ENCODE data around the gene PIGB. TPM values are rescaled to one million over a fixed set of nuclear protein-coding genes. Genes with fewer than 3 reads are reported as not detected.

Gene PIGB
- total RNA-seq, result 14.2 and 16.1 TPM in 2 replicates

DNA sequence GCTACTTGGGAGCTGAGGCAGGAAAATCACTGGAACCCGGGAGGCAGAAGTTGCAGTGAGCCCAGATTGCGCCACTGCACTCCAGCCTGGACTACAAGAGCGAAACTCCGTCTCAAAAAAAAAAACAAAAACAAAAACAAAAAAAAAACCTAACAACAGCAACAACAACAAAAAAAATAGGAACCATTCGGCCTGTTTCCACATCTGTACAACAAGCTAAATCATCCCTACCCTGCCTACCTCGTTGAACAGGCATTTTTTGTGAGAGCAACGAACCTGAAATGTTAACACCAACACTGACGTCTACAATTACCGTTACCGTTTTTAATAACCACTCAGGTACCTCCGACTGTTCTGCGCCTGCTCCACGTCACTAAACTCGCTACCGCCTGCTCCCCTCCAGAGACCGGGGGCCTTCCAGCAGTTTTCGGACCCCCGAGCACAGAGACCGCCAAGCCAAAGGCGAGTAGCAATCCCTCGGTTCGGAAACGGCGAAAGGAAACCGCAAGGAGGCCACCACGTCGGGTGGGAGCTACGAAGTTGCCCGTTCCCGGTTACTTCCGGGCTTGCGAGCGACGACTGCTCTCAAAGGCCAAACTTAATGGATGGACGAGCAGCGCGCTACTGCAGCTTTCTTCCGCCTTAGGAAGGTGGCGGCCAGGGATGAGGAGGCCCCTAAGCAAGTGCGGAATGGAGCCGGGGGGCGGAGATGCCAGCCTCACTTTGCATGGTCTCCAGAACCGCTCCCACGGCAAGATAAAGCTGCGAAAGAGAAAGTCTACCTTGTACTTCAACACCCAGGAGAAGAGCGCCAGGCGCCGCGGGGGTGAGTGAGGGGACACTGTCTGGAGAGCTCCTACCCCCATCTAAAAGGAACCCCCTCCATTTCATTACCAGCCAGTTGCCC lies at the start of gene PIGB, which contains the start of gene PIGBOS1:
TSS of gene PIGB (plus strand) at position 635 of the 907 bp plus-strand sequence. CDS start at position 664, 29 bp downstream.
TSS of gene PIGBOS1 (minus strand) at position 536 of the 907 bp plus-strand sequence. CDS start 1,331 bp downstream, outside the sequence.

GRCh38 chr15:55289746-55290527 lies 29.1 kb upstream of the PIGB start, which contains the start of gene RAB27A:
TSS of gene RAB27A (minus strand) at chr15:55289813. CDS start at chr15:55234934, 54,879 bp downstream.

Other genes starting within 250 kb of the PIGB start
- gene RSL24D1, start 122.3 kb upstream of the PIGB start, total RNA-seq, result 55.6 and 65.1 TPM in 2 replicates
- 4.6 and 9.7 TPM in 2 replicates for gene RAB27A, start 29.4 kb upstream of the PIGB start, total RNA-seq
- gene PIGBOS1, start 99 bp upstream of the PIGB start, total RNA-seq, result 7.5 TPM in 2 replicates
- gene CCPG1, start 89.1 kb downstream of the PIGB start, total RNA-seq, result 89.0 and 102 TPM in 2 replicates
- gene PIERCE2, start 89.3 kb downstream of the PIGB start, total RNA-seq, result 2.4 TPM in 2 replicates
- gene DNAAF4, start 189.0 kb downstream of the PIGB start, total RNA-seq, result 1.7 and 1.8 TPM in 2 replicates